ENCODE measurements around the gene OCEL1.
"Not testable (repeated sequence)": the region's sequence is repeated elsewhere in the genome, so short reads cannot be mapped to it uniquely, and the experiment has no call there.

The OCEL1 gene, protein sequence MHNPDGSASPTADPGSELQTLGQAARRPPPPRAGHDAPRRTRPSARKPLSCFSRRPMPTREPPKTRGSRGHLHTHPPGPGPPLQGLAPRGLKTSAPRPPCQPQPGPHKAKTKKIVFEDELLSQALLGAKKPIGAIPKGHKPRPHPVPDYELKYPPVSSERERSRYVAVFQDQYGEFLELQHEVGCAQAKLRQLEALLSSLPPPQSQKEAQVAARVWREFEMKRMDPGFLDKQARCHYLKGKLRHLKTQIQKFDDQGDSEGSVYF

DNA sequence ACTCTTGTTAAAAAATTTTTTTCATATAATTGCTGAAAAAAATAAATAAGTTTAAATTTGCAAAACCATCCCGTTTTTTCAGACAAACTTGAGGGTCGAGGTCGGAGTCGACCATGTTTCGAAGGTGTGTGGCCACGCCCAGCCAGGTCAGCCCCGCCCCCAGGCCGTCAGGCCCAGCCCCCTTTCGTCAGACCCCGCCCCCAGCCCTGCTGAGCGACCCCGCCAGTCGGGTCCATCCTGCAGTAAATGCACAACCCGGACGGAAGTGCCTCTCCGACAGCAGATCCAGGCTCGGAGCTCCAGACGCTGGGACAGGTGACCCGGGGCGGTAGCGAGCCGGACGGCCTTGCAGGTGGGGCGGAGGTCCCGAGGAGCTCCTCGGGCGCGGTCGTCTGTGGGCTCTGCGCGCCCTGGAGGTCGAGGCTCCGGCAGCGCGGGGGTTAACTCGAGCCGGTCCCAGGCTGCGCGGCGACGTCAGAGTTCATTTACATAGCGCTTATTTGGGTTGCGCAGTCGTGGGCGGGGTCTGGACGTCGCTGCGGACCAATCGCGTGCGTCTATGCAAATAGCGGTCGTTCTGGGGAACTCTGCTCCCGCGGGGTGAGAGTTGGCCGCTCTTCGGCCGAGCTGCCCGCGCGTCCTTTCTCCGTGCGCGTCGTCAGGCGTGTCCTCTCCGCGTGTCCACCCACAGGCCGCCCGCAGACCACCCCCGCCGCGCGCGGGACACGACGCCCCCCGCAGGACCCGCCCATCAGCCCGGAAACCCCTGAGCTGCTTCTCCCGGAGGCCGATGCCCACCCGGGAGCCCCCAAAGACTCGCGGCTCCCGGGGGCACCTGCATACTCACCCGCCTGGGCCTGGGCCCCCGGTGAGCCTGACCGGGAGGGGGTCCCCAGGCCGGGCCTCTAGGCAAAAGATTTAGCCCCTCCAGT lies at the start of gene OCEL1:
TSS of gene OCEL1 (plus strand) at position 225 of the 932 bp plus-strand sequence. CDS start at position 247, 22 bp downstream.
- DNase-seq = peak; percentile 99

DNA sequence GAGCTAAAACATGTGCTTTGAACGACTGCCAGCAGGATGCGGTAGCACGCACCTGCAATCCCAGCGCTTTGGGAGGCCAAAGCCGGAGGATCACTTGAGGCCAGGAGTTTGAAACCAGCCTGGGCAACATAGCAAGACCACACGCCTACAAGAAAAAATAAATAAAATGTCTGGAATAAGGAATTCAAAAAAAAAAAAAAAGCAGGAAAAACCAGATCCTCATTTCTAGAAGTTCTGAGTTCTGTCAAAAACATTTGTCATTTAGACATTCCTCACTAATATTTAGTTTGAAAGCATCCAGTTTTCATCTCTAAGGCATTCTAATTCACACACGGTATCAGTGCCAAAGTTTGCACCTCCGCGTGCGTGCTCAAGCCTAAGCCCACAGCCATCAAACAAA lies 47.7 kb upstream of the OCEL1 start:
- no peak for DNase-seq

DNA sequence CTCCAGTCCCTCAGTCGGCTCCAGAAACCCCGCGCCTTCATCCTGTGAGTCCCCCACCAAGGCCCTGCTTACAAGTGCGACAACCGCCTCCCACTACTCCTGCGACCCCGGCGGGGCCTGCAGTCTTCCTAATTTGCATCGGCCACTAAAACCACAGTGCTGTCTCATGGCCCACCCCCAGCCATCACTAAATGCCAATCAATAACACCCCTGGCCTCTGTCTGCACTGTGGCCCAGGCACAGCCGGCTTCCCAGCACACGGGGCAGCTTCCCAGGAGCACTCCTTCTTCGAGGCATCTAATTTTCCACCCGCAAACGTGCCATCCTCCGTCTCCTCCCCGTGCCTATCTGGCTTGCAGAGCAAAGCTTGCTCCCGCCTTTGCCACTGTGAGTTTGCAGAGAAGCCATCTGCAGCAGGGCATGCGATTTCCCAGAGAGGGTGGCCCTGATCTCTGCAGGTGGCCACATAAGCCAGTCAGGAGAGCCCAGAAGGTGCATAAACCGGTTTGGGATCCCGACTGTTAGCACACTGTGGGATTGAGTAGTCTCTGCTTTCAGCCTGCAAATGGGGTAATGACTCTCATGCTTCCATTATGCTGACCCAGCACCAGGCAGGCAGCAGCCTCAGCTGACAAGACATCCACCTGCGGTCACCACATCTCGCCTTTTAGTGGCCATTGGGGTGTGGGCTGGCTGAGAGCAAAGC lies 44.9 kb upstream of the OCEL1 start:
- no peak for DNase-seq

DNA sequence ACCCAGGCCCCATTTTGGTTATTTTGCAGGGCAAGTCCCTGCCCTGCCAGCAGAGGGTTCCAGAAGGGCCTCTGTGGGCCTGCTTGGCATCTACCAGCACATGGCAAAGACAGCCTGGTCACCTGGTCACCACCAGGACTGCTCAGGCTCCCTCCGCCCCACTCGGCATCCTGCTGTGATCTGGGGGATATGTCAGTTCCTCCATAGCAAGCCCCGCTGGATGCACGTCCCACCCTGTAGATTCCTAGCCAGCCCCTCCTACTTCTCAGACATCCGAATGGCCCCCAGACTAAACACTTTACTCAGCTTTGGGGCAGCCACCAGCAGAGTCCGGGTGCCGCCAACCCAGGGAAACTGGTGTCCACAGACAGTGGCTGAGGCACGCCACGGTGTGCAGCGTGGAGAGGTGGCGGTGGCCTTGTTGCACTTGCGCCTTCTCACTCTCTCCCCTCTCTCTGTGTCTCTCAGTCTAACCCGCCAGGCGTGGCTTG lies 42.7 kb upstream of the OCEL1 start:
- no peak for DNase-seq

DNA sequence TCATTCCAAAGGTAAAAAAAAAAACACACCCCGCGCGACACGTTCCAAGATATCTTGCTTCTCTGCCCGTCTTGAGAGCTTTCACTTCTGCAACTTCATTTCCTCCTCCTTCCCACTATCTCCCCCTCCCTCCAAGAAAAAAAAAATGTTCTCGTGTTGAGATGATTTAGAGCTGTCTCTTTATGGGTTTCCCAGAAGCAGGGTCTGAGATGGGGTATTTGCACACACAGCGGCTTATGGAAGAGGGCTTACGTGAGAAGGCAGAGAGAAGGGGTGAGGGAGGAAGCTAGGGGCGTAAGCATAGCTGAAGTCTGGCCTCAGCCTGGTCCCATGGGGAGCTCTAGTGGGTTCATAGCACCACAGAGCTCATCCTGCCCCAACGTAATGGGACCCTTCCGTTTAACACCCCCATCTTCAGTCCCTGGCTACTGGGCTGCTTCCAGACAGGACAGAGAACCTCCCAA lies 42.1 kb upstream of the OCEL1 start:
- DNase-seq = peak; percentile 56 to 64

DNA sequence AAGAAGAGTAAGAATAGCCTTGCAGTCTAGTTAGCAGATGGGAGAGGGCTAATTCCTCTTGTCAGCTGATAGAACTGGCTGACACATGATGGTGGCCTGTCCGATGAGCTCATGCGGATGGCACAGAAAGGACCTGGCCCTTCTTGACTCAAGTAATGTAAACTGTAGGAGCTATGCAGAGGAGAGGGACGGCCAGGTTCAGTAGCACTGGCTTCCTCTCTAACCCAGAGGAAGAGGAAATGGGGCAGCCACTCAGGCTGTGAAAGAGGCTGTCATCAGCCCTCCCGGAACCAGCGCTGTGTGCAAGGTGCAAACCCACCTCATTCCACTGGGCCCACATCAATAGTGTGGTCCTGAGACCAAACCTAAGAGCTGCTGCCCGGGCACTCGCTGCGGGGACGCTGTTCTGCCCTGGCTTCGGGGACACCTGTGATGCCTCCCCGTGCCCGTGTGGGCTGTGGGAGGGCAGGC lies 41.6 kb upstream of the OCEL1 start:
- peak; percentile 57 to 89 for DNase-seq

DNA sequence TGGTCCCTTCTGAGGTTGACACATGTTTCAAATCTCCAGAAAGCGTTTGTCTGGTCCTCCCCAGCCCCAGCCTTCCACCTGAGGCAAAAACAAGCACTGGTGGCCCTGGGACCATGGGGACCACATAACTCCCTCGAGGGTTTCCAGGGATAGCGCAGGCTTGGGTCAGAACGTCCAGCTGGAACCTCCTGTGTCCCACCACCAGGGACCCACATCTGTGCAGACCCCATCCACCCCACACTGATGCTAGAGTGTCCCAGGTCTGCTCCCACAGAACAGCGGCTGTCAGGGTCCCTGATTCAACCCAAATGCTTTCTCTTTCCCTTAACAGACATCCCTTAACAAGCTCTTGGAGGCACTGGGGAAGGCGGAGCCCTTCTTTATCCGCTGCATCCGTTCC lies 40.4 kb upstream of the OCEL1 start:
- no peak for DNase-seq

DNA sequence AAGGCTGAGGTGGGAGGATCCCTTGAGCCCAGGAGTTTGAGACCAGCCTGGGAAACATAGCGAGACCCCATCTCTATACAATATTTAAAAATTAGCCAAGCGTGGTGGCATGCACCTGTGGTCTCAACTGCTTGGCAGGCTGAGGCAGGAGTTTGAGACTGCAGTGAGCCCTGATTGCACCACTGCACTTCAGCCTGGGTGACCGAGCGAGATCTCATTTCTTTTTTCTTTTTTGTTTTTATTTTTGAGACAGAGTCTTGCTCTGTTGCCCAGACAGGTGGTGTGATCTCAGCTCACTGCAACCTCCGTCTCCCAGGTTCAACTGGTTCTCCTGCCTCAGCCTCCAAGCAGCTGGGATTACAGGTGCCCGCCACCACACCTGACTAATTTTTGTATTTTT lies 34.3 kb upstream of the OCEL1 start:
- not testable (repeated sequence) for DNase-seq

DNA sequence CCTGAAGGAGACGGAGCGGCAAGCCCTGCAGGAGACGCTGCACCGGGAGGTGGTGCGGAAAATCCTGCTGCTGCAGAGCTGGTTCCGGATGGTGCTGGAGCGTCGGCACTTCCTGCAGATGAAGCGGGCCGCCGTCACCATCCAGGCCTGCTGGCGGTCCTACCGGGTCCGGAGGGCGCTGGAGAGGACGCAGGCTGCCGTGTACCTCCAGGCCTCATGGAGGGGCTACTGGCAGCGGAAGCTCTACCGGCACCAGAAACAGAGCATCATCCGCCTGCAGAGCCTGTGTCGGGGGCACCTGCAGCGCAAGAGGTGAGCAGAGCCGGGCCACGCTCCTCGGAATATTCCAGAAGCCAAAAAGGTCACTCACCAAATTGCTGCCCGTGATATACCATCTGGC lies 33.3 kb upstream of the OCEL1 start:
- DNase-seq = no peak

DNA sequence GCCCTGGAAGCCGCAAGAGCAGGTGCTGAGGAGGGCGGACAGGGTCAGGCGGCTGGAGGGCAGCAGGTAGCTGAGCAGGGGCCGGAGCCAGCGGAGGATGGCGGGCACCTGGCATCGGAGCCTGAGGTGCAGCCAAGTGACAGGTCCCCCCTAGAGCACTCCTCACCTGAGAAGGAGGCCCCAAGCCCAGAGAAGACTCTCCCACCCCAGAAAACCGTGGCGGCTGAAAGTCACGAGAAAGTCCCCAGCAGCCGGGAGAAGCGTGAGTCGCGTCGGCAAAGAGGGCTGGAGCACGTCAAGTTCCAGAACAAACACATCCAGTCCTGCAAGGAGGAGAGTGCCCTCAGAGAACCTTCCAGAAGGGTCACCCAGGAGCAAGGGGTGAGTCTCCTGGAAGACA lies 31.4 kb upstream of the OCEL1 start:
- DNase-seq = no peak

DNA sequence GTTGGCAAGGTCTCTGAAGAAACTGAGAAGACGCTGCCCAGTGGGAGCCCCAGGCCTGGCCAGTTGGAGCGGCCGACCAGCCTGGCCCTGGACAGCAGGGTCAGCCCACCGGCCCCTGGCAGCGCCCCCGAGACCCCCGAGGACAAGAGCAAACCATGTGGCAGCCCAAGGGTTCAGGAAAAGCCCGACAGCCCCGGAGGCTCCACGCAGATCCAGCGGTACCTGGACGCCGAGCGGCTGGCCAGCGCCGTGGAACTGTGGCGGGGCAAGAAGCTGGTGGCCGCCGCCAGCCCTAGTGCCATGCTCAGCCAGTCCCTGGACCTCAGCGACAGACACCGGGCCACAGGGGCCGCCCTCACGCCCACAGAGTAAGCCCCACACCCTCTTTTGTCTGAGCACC lies 30.9 kb upstream of the OCEL1 start:
- no peak for DNase-seq

DNA sequence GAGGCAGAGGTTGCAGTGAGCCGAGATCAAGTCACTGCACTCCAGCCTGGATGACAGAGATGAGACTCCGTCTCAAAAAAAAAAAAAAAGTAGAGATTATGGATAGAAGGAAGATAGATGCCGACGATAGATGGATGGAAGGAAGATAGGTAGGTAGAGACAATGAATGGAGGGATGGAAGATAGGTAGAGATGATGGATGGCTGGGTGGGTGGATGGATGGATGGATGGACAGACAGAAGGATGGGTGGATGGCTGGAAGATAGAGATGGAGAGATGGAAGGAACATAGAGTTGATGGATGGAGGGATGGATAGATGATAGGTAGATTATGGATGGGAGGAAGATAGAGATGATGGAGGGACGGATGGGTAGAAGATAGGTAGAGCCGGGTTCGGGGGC lies 29.4 kb upstream of the OCEL1 start:
- DNase-seq = no peak

DNA sequence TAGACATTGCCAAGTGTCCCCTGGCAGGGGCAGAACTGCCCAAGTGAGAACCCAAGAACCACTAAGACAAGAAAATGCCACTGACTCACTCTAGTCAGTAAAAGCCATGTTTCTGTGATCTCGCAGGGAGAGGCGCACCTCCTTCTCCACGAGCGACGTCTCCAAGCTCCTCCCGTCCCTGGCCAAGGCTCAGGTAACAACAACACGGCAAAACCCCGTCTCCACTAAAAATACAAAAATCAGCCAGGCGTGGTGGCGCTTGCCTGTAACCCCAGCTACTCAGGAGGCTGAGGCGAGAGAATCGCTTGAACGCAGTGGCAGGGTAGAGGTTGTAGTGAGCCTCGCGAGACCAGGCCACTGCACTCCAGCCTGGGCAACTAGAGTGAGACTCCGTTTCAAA lies 28.4 kb upstream of the OCEL1 start:
- DNase-seq = no peak

DNA sequence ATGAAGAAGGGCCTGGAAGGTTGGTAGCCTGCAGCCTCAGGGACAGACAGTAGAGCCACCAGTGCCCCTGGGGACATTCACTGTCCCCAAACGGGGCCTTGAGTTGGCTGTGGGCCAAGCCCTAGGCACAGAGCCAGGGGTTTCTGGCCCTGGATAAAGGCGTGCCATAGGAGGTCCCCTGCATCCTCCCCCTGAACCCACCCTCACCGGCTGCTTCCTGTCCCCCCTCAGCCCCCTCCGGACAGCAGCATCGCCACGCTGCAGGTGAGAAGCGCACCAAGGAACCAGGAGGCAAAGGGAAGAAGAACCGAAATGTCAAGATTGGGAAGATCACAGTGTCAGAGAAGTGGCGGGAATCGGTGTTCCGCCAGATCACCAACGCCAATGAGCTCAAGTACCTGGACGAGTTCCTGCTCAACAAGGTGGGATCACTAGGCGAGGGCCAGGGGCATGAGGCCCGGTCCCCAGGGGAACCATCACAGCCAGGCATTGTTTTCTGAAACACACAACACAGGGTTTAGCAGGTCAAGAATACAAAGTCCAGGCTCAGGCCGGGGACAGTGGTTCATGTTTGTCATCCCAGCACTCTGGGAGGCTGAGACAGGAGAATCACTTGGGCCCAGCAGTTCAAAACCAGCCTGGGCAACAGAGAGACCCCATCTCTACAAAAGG lies 25.5 kb upstream of the OCEL1 start:
- DNase-seq = no peak

DNA sequence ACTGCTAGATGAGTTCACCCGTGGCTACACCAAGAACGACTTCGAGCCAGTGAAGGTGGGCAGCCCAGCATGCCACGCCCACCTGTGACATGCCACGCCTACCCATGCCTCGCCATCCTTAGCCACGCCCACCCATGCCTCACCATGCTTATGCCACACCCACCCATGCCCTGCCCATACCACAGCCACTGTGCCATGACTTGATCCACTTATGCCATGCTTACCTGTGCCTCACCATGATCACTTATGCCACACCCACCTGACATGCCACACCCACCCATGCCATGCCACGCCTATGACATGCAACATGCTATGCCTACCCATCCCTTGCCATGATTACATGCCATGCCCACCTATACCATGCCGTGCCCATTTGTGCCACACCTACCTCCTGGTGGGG lies 23.8 kb upstream of the OCEL1 start:
- DNase-seq = peak in 1 of 2 donors; percentile 10

DNA sequence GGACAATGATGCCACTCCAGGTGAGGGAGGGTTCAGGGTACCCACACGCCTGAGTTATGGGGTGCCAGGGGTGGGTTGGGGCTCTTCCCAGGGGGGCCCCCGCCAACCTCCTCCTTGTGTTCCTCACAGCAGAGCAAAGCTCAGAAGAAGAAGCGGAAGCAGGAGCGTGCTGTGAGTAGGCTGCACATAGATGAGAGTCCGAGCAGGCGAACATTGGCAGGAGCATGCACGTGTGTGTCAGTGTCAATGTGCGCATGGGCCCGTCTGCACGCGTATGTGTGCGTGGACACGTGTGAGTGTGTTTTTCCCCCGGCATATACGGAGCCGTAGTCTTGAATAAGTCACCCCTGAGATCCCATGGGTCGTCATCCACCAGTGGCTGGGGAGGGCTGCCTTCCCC lies 23.3 kb upstream of the OCEL1 start:
- DNase-seq = no peak

DNA sequence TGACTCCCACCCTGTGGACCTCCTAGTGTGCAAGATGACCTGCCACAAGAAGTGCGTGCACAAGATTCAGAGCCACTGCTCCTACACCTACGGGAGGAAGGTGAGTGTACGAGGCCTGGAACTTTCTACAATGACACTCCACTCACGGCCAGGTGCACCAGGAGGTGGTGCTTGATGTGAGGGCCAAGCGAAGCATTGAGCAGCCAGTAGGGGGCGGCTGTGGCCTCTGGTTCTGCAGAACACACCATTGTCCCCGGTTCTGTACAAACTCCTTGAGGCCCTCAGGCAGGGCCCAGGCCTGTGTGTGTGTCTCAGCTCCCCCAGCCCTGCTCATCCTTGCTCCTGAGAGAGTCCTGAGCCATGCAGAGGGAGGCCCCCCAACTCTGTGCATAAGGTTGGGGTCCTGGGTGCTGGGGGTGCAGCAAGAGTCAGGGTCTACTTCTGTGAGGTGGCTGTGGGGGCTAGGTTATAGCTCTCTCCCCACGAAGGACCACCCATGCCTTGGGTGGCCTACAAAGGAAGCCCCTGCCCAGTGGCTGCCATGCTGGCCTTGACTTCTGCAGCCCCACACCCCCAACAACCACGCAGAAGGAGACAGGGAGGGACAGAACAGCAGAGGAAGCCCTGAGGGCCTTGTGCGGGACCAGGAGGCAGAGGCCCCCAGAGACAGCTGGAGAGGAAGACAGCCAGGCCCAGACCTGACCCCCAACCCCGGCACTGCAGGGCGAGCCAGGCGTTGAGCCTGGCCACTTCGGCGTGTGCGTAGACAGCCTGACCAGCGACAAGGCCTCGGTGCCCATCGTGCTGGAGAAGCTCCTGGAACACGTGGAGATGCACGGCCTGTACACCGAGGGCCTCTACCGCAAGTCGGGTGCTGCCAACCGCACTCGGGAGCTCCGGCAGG lies 20.5 kb upstream of the OCEL1 start:
- peak in 1 of 2 donors; percentile 26 for DNase-seq

DNA sequence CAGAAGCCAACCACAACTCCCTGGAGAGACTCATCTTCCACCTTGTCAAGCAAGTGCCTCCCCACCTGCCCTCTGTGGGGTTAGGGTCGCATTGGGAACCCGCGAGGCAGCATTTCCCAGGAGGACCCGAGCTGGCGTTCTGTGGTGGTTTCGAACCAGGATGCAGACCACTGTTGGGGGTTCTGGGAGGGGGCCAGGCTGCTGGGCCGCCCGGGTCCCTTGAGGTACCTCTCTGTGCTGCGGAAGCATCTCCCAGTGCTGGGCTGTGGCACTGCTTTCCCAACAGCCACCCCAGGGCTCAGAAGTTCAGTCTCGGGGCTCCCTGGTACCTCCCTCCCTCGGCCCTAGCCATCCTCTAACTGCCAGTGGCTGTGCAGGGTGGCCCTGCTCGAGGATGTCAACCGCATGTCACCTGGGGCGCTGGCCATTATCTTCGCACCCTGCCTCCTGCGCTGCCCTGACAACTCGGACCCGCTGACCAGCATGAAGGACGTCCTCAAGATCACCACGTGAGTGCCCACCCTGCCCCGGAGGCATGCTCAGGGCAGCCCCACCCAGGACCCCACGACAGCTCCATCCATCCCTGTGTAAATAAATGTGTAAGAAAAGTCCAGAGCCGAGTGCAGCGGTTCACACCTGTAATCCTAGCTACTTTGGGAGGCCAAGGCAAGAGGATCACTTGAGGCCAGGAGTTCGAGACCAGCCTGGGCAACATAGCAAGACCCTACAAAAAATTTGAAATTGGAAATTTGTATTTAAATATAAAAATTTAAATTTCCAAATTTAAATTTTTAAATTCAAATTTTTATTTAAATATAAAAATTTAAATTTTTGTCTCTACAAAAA lies 19.1 kb upstream of the OCEL1 start:
- no peak for DNase-seq

DNA sequence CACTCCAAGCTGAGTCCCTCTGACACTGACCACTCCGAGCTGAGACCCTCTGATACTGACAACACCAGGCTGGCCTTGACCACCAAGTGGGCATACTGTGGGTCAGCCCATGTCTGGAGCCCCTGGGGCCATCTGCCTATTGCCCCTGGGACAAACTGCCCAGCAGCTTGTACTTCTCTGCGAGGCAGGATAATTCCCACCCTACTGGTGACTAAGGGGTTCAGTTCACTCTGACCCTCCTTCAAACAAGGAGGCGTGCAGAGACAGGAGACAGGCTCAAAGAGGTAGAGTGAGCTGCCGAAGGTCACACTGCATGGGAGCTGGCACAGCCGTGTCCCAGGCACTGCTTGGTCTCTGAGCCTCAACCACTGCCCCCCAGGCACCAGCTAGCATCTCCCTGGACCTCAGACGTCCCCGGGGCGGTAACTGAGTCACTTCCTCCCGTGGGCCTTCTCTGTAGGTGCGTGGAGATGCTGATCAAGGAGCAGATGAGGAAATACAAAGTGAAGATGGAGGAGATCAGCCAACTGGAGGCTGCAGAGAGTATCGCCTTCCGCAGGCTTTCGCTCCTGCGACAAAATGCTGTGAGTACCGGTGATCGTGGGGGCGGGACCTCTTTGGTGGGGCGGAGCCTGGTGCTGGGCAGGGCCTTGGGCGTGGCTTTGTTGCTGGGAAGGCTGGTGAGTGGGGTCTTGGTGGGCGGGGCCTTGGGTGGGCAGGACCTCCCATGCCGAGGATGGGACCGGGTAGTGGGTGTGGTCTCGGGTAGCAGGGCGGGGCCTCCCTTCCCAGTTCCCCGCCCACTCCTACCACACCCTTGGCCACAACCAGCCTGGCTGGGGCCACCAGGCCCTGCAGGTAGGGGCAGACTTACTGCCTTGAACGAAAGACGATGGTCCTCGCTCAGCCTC lies 16.6 kb upstream of the OCEL1 start:
- peak; percentile 25 for DNase-seq
